Hindlimb muscle (tissue), 1 donor: ENCODE results near the gene CEP112. TPM values are rescaled to one million over a fixed set of nuclear protein-coding genes. Genes with fewer than 3 reads are reported as not detected.
"Not testable (repeated sequence)": the region's sequence is repeated elsewhere in the genome, so short reads cannot be mapped to it uniquely, and the experiment has no call there.

ENCODE experiments used
- DNase-seq: peaks from one replicate; pipeline ENCODE4 v3.0.0-alpha.2; 2013
- polyA plus RNA-seq: library from polyadenylated mRNA; unstranded; fragments of 120-200 nt; gene quantifications from one replicate; pipeline ENCODE4 v1.2.1, GENCODE V29; 2013; ENCODE audit not compliant: insufficient read length

The CEP112 gene
- polyA plus RNA-seq, 1 donor, result 14.8 TPM

DNA sequence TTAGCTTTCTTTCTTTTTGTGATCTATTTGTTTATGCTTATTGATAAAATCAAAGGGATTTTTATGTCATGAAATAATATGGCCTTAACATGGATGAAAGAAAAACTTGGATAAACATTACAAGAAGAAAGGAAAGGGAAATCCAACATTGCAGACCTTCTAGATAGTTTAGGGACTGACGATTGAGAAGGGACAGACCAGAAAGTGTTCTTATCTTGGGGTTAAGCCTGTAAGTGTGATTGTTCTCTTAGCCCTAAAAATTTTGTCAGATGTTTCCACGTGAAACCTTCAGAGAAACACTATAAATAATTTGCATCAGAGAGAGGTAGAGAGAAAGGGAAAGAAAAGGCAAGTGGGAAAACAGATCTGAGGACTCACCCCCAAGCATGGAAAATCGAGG lies 473.3 kb downstream of the CEP112 start:
- no peak for DNase-seq

DNA sequence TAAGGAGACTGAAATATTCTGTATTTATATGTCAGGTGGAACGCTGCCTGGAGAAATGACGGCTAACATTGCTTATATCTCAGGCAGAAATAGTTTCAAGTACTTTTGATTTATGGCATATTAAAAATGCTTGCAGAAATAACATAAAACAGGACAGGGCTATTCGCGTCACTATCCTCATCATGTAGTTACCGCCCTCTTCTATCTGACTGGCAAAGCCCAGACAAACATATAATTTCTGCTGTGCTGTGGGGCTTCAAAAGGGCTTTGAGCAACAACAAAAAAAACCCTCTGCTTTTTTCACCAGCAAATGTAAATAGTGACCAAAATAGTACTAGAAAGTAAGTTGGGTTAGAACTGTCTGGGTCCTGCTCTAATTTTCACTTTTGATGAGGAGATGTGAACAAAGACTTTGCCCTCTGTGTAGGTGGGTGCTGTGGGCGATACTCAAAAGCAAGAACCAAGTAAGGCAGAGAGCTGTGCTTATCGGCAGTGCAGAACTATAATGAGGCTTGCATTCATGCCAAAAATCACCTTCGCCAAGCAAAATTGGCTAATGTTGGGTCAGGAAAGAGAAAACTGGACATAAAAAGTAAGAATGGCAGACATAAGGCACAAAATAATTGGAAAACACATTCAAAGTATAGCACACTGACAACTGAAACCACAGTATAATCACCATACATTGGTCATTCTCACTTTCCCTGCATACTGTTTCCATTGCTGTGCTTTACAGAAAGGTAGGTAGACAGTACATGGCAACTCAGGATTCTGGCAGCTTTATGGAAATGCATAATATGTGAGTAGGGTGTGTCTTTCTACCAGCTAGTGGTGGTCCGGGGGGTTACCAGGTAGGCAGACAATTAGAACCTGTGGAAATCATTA lies 479.3 kb downstream of the CEP112 start:
- no peak for DNase-seq

DNA sequence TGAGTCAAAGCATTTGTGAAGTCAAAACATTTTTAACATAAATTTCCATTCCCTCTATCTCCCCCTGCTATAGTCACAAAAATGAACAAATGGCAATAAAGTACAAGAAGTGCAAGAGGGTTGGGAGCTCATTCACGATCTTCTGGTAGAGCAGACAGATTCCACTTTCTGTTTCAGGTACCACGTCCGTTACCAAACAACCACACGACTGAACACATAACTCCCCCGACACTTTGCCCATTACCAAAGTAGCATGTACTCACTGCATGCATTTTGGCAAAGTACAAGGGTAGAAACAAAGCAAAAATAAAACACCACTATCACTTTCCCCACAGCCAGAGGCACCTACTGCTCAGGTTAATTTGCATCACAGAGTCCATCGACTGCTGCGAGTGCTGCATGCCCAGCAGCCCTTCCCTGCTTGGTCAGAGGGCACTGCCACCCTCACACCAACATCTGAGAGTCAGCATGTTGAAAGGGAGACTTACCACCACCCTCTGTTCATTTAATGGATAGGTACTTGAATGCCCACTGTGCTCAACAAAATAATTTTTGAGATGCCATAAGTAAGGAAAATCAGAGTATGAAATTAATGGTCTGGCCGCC lies 480.2 kb downstream of the CEP112 start:
- DNase-seq, result no peak

DNA sequence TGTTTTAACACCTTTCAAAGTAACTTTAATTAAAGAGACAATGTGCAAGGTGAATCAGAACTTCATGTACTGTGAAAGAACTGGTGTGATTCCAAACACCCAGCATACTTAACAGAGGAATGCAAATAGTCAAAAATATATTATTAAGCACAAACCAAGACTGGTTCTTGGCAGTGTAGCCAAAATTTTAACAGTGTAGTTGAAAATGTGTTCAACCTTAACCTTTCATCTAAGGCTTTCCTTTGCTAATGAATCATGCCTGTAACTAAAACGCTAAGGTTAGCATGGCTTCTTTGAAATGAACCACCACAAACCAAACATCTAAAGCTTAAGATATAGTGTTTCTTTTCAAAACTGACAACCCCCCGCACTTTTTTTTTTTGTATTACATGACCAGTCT lies 484.2 kb downstream of the CEP112 start:
- no peak for DNase-seq

DNA sequence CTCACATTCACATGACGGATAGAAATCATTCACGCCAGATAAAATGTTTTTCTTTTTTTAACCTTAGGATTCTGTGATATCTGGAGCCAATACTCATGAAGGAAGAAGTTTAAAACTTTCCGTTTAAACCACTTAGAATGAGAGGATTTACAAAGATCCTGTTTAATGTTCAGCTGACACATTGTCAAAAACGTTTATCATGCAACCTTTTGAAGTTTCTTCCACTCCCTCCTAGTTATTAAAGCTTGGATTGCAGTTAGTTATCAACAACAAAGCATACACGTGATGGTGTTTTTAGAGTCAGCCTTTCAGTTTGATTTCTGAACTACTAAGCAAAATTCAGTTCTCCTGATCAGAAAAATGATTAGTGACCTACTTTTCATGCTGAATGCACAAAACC lies 487.2 kb downstream of the CEP112 start:
- DNase-seq, result no peak

DNA sequence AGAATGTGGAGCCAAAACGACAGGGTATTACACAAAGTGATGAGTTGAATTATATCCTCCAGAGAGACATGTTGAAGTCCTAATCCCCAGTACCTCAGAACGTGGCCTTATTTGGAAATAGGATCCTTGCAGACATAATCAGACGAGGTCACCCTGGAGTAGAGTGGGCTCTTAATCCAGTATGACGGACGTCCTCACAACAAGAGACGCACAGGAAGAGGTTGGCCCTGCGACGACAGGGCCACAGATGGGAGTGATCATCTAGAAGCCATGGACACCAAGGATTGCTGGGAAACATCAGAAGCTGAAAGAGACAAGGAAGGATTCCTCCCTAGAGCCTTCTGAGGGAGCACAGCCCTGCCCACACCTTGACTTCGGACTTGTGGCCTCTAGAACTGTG lies 488.0 kb downstream of the CEP112 start:
- DNase-seq, result no peak

DNA sequence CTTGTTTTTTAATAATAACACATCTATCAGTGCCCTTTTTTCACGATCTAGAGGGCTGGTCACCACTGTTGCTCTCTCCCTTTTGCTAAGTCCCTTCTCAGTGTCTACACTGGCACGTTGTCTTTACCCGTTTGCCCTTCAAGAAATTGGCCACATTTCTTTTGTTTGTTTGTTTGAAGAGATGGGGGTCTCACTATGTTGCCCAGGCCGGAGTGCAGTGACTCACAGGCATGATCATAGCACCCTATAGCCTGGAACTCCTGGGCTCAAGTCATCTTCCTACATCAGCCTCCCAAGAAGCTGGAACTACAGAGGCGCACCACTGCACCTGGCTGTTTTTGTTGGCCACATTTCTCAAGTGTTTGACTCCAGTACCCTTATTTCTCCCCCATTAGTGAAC lies 492.5 kb downstream of the CEP112 start:
- no peak for DNase-seq

DNA sequence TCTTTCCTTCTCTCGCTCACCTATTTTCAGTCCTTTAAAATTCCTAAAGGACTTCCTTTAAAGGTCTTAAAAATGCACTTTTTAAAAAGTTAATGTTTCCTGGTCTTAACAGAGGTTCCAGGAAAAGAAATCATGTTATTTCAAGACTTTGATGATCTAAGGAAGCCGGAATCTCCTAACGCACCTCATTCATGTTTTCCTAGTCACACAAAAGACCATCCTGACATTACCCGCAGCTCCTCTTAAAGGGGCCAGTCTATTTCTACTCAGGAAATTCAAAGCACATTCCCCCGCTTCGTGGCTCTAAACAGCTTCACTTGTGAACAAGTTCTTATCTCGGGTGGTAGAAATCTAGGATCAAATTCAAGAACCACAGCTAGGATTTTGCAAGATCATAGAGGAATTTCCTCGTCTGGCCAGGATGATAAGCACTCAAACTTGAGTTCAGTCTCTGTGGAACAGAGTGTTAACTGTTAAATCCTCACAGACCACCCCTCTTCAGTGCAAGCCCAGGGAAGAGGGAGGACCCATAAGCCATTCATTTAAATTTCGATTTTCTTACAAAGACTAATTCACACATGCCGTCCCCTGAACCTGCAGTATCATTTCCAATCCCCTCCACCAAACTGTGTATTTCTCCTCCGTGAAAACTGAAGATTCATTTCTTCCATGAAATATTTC lies 493.4 kb downstream of the CEP112 start:
- no peak for DNase-seq

DNA sequence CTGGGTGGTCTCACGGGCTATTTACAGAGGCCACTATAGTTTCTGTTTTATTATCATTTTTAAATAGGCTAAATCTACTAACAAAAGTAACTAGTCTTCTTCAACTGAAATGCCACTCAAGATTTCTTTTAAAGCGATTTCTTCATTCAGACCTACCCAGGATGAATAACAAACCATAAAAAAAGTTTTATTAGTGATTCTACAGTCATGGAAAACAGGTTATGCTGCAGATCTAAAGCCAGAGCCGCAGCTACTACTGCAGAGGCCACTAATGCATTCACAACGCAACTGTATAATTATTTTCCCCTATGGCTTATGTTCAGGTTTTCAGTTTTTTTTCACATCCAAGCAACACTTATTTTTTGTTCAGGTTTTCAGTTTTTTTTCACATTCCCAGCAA lies 494.3 kb downstream of the CEP112 start:
- no peak for DNase-seq

DNA sequence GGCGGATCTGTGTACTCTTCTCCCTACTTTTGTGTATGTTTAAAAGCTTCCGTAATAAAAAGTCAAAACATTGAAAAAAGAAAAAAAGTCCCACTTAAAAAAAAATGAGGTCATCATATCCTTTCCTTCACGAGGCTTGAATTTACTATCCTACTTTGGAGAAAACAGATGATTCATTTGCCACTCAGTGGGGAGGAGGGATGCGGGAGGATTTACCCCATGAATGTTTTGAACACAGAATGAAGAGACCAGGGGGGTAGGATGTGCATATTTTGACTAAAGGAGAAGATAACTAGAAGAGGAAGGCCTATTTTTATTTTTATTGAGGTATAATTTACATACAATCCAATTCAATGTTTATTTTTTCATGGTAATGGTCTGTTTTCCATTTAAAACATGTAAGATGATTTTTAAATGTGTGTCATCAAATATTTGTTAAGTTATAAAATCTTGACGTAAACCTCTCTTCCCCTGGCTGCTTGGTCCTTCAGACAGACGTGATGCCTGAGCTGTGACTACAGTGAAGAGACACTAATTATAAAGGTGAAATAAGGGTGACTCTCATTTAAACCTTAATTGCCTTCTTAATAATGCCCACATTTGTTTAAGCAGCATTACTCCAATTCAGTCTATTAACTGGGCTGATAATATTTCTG lies 495.1 kb downstream of the CEP112 start:
- DNase-seq, result no peak

DNA sequence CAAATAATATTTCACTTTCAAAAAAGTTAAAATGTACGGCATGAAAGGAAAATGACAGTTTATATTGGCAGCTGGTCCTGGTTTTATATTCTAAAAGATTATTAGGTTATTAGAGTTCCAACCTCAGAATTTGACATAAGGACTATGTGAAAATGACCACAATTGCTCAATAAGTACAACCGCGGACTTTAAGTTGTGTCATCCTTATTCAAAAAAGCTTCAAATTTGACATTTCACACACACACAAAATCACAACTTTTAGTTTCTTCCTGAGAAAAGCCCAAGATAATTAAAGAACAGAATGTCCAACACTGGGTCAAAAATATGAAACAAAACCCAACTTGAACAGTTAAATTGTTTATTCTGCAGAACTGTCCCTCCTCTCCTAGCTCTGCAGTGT lies 497.3 kb downstream of the CEP112 start:
- no peak for DNase-seq

DNA sequence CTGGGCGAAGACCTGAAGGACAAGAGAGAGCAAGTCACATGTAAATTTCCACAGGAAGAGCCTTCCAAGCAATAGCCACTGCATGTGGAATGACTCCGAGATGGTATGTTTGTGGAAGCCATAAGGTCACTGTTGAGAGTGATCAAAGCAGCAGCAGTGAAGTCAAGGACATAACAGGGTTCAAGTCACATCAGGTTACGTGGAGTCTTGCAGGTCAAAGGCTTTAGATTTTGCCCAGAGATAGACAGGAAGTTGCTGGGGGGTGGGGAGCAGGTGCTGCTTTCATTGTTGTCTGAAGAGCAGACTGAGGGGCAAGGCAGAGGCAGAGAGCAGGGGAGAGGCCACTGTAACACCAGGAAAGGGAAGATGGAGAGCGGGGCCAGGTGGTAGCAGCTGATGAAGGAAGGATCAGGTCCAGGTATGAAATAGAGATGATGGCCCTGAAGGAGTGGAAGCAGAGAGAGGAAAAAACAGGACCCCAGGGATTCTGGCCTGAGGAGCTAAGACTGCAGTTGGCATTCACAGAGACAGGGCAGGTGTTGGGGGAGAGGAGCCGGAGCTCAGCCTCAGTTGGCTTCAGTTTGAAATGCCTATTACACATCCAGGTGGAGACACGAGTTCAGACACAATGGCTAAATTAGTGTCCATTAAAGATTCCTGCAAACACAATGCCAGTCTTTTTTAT lies 501.2 kb downstream of the CEP112 start:
- DNase-seq, result no peak

DNA sequence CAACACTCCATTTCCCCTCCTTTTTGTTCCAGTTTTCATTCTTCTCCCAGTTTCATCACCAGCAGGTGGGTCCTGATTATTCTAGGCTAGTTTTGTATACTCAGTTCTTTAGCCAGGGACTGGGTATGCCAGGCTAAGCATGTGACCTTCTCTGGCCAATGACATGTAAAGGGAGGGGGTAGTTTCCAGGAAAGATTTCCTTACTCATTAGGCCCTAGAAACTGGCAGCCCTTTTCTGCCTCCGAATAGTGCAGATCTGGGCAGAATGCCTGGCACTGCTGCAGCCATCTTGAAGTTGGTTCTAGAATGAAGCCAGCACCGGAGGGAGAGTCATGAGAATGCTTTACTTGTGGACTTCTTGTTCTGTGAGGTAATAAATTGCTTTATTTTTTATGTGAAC lies 503.6 kb downstream of the CEP112 start:
- DNase-seq, result no peak

DNA sequence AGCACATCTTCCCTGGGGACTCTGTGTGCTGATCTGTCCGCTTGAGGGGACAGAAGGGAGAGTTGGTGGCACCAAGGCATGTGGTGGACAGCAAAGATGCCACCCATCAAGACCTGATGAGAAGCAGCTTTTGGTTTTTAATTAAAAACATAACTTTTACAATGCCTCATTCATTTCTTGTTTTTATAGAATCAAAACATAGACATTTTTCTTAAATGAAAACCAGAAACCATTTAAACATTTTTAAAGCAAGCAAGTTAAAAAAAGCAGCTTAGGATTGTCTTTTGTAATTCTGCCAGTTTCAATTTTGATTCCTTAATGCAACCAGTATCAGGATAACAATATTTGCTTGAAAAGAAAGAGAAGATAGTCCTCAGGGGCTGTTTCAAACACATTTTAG lies 506.8 kb downstream of the CEP112 start:
- no peak for DNase-seq

DNA sequence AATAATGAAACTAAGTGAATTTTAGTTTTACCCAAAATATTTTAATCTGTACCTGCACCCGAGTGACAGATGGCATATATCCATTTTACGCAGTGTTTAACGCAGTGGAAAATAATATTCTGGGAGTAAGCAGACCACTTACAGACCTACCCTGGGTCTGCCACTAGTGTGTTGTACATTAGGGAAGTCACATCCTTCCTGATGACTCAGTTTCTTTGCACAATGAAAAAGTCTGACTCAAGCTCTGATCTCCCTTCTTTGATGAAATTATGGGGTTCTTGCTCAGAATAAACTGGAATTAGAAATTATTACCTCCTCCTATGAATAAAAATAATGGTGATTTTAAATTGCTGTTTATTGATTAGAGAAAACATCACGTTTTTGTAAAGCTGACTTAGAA lies 507.3 kb downstream of the CEP112 start:
- DNase-seq, result no peak

DNA sequence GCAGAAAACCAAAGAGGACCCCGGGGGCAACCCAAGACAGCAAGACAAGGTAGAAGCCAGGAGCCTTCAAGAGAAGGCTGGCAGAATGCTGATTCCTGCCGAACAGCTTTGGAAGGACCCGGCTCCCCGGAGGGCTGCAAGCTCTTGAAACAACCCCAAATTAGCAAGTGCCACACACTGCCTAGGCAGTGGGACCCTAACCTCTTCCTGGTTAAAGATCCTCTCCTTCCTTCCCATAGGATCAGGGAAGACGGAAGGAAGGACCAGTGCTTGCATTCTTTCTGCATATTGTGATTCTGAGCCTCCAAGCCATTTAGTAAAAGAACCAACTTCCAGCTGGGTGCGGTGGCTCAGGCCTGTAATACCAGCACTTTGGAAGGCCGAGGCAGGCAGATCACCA lies 508.5 kb downstream of the CEP112 start:
- no peak for DNase-seq

DNA sequence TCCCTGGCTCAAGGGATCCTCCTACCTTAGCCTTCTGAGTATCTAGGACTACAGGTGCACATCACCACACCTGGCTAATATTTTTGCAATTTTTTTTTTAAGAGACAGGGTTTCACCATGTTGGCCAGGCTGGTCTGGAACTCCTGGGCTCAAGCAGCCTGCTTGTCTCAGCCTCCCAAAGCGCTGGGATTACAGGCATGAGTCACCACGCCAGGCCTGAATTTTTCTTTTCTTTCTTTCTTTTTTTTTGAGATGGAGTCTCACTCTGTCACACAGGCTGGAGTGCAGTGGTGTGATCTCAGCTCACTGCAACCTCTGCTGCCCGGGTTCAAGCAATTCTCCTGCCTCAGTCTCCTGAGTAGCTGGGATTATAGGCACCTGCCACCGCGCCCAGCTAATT lies 510.2 kb downstream of the CEP112 start:
- not testable (repeated sequence) for DNase-seq

DNA sequence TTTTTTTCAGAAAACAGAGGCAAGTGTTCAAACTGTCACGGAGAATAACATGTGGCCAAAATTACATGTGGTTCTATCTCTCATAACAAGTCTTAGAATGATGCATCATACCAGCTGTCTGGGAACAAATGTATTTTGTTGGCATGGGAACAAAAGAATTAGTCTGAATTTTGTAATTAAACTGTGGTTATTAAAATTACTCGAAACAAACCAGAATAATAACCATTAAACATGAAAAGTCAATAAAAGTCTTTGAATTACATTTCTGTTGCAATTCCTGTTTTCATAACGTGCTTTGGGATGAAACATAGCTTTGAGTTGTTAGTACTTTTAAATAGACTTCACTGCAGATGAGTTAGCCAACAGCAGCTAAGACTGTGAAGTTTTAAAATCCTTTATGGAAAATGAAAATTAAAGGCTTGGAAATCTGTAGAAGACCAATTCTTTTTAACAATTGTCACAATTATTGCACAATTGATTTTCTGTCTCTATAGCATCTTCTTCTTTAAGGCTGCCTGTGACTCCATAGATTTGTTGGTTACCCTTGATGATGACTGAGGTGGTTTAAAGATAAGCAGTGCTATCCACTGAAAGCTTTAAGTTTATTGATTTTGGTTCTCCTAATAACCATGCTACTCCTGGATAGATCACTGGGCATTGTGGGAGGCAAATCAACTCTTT lies 512.6 kb downstream of the CEP112 start:
- DNase-seq, result no peak

DNA sequence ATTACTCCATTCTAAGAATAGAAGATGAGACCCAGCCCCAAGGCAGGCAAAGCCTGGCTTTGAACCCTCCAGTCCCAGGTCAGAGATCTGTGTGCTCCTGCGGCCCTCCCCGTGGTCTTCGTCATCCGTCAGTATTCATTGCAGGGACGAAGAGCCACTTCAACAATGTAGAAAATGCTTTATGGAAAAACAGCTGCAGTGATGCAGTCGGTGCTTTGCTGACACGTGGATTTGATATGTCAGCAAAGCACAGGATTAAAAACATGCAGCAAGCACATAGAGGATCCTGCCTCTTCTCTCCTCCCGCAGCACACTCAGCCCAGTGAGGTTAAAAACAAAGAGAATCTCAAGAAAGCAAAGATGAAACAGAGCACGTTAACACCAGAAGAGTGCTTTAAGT lies 513.4 kb downstream of the CEP112 start:
- peak; percentile 49 for DNase-seq

DNA sequence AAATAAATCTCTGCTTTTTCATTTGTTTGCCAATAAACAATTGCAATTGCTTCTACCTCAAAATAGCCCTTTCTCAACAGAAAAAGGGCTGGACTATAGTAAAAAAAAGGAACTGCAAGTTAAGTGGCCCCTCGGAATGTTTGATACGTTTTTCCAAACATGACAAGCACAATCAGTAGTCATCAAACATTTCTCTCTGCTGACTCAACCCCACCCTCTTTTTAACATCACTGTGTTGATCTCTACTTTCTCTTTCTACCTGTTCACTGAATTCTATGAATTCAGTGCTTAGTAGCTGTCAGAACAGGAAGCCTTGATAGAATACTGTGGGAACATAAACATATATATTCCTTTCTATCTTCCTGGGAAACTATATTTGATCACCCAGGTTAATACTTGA lies 514.0 kb downstream of the CEP112 start:
- DNase-seq, result no peak

DNA sequence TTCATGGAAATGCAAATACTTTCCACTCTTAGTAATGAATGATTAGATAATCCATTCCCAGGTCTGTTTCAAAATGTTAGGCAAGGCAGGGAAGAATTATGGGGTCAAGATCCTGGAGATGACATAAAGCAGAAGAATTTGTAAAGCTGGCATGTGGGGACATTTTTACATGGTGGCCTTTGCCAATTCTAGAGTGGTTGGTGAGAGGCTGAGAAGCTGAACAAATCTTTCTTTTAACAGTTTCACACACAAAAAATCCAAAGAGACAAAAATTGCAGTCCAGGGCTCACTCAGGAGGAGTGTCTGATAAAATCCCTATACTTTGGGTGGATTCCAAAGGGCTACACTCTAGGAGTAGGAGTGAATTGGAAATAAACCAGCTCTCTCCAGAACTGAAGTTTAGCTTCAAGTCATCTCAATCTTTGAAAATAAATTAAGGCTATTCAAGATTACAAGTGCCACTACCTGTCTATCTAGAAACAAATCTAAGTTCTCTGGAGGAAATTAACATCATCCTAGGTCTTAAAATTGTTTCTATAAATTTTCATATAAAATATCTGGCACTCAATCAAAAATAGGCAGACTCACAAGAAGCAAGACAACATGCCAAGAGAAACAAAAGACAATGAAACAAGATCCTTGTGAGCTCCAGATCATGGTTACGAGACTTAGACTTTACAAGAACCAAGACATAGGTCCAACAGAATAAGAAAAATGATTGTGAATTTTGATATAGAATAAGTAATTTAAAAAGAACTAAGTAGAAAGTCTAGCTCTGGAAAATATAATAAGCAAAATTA lies 517.5 kb downstream of the CEP112 start:
- DNase-seq, result no peak
